Ishikawa (cell line): ENCODE measurements around the gene AP3B1.

Source experiments
- EGR1 ChIP-seq: IDR thresholded peaks from 2 replicates; pipeline ENCODE4 v1.6.1; 2012
- EP300 ChIP-seq: IDR thresholded peaks from 2 replicates; pipeline ENCODE4 v1.6.1; 2012; ENCODE audit warnings: borderline replicate concordance
- TEAD4 ChIP-seq: IDR thresholded peaks from 2 replicates; pipeline ENCODE4 v1.6.1; 2012
- YY1 ChIP-seq: IDR thresholded peaks from 2 replicates; pipeline ENCODE4 v1.6.1; 2012; ENCODE audit warnings: low read depth
- ZBTB7A ChIP-seq: IDR thresholded peaks from 2 replicates; pipeline ENCODE4 v1.6.1; 2012; ENCODE audit warnings: low read depth

DNA sequence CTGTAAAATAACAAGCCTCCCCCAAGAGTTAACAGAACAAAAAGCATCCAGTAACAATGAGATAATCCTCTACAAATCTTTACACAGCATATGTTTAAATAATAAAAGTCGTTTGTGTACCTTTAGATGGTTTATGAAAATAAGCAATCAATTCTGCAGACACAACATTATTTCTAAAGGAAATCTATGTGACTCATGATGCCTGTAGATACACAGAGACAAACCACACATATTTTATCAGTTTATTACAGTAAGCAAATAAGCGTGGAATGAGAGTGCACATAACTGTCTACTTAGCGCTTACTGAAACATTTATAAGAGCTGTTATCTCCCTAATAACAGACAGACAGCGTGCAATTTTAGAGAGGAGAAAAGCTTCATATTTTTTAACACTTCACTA is 243.6 kb downstream of the AP3B1 start:
- TF ChIP-seq EGR1: no peak
- TF ChIP-seq ZBTB7A: no peak
- no peak for TF ChIP-seq TEAD4
- no peak for TF ChIP-seq EP300
- TF ChIP-seq YY1: no peak
